ENCODE results near the gene ZNF207. TPM values are rescaled to one million over a fixed set of nuclear protein-coding genes. Genes with fewer than 3 reads are reported as not detected.

The ZNF207 gene
- total and polyA plus RNA-seq, 9 of the 15 experiments (the other 6 are each of a cell fraction or from before 2014, with no cell fraction given) = 123 to 370 (median 250) TPM

DNA sequence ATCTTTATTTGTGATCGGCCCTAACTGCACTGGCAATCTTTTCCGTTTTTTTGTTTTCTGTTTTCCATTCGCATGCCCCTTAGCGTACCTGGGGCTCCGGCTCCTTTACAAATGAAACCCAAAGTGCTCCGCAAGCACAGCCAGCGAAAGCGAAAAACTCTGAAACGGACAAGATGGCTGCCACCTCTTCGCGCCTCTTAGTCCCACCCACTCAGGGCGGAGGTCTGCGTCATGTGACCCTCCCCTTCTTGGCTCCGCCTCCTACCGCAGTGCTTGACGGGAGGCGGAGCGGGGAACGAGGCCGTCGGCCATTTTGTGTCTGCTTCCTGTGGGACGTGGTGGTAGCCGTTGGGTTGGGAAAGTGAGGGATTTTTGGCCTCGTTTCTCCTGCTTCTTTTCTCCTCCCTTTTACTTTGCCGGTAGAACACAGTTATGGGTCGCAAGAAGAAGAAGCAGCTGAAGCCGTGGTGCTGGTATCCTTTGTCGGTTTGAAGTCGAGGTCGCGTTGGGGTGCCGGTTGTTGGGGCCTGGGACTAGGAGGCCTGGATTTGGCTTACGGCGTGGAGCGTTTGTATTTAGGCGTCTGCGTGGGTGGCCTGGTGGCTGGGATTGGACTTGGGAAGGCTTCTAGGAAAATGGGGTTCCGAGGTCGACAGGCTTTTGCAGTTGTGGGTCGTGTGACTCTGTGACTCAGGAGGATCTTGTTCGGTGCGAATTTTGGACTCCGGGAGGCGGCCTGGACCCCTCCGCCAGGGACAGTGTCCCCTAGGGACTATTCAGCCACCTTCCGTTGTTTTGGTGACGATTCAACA lies at the start of gene ZNF207 (continued):
- TF ChIP-seq, protein P1, sequence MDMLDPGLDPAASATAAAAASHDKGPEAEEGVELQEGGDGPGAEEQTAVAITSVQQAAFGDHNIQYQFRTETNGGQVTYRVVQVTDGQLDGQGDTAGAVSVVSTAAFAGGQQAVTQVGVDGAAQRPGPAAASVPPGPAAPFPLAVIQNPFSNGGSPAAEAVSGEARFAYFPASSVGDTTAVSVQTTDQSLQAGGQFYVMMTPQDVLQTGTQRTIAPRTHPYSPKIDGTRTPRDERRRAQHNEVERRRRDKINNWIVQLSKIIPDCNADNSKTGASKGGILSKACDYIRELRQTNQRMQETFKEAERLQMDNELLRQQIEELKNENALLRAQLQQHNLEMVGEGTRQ (CRISPR knock-in tag; IDR thresholded peaks at IDR 0.05) = peak; percentile 98
- TF ChIP-seq MTA1 (IDR thresholded peaks at IDR 0.05; ENCODE audit: borderline replicate concordance) = 0 out of 2 replicates have a peak, but pooled peaks have one; percentile 38
- no peak for TF ChIP-seq ZNF780A (CRISPR knock-in tag; IDR thresholded peaks at IDR 0.05)
- no peak for TF ChIP-seq ZNF79 (CRISPR knock-in tag; IDR thresholded peaks at IDR 0.05; ENCODE audit: low read depth)
- TF ChIP-seq MYNN (IDR thresholded peaks at IDR 0.05) = peak; percentile 61; the same call in 1 of the 2 replicates
- no peak for TF ChIP-seq MYNN (CRISPR knock-in tag; IDR thresholded peaks at IDR 0.05)
- no peak for TF ChIP-seq KAT7 (CRISPR knock-in tag; IDR thresholded peaks at IDR 0.05; ENCODE audit: borderline replicate concordance)
- TF ChIP-seq, protein P2, sequence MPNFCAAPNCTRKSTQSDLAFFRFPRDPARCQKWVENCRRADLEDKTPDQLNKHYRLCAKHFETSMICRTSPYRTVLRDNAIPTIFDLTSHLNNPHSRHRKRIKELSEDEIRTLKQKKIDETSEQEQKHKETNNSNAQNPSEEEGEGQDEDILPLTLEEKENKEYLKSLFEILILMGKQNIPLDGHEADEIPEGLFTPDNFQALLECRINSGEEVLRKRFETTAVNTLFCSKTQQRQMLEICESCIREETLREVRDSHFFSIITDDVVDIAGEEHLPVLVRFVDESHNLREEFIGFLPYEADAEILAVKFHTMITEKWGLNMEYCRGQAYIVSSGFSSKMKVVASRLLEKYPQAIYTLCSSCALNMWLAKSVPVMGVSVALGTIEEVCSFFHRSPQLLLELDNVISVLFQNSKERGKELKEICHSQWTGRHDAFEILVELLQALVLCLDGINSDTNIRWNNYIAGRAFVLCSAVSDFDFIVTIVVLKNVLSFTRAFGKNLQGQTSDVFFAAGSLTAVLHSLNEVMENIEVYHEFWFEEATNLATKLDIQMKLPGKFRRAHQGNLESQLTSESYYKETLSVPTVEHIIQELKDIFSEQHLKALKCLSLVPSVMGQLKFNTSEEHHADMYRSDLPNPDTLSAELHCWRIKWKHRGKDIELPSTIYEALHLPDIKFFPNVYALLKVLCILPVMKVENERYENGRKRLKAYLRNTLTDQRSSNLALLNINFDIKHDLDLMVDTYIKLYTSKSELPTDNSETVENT (CRISPR knock-in tag; IDR thresholded peaks at IDR 0.05) = peak; percentile 63
- no peak for TF ChIP-seq BMI1 (IDR thresholded peaks at IDR 0.05; ENCODE audit: low read length)
- peak; percentile 21; the same call in 1 of the 2 replicates for TF ChIP-seq MXI1 (IDR thresholded peaks at IDR 0.05; ENCODE audit: low read depth, low read length)
- no peak for TF ChIP-seq PPARD (CRISPR knock-in tag; IDR thresholded peaks at IDR 0.05)
- no peak for TF ChIP-seq ZNF696 (CRISPR knock-in tag; conservative IDR thresholded peaks at IDR 0.05)
- TF ChIP-seq, protein P3, sequence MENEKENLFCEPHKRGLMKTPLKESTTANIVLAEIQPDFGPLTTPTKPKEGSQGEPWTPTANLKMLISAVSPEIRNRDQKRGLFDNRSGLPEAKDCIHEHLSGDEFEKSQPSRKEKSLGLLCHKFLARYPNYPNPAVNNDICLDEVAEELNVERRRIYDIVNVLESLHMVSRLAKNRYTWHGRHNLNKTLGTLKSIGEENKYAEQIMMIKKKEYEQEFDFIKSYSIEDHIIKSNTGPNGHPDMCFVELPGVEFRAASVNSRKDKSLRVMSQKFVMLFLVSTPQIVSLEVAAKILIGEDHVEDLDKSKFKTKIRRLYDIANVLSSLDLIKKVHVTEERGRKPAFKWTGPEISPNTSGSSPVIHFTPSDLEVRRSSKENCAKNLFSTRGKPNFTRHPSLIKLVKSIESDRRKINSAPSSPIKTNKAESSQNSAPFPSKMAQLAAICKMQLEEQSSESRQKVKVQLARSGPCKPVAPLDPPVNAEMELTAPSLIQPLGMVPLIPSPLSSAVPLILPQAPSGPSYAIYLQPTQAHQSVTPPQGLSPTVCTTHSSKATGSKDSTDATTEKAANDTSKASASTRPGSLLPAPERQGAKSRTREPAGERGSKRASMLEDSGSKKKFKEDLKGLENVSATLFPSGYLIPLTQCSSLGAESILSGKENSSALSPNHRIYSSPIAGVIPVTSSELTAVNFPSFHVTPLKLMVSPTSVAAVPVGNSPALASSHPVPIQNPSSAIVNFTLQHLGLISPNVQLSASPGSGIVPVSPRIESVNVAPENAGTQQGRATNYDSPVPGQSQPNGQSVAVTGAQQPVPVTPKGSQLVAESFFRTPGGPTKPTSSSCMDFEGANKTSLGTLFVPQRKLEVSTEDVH (IDR thresholded peaks at IDR 0.05; ENCODE audit: low read depth, partially characterized antibody) = no peak
- TF ChIP-seq DMBX1 (CRISPR knock-in tag; IDR thresholded peaks at IDR 0.05; ENCODE audit: borderline replicate concordance) = no peak
- TF ChIP-seq KAT2B (IDR thresholded peaks at IDR 0.05; ENCODE audit: low read depth, low read length) = no peak
- TF ChIP-seq POLR2A (conservative IDR thresholded peaks at IDR 0.05) = peak; percentile 99
- TF ChIP-seq, protein P4, sequence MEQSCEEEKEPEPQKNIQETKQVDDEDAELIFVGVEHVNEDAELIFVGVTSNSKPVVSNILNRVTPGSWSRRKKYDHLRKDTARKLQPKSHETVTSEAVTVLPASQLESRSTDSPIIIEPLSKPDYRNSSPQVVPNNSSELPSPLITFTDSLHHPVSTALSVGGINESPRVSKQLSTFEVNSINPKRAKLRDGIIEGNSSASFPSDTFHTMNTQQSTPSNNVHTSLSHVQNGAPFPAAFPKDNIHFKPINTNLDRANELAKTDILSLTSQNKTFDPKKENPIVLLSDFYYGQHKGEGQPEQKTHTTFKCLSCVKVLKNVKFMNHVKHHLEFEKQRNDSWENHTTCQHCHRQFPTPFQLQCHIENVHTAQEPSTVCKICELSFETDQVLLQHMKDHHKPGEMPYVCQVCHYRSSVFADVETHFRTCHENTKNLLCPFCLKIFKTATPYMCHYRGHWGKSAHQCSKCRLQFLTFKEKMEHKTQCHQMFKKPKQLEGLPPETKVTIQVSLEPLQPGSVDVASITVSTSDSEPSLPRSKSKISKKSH (CRISPR knock-in tag; IDR thresholded peaks at IDR 0.05) = no peak
- 0 out of 2 replicates have a peak, but pooled peaks have one; percentile 49 for TF ChIP-seq CHCHD3 (CRISPR knock-in tag; IDR thresholded peaks at IDR 0.05)
- 0 out of 4 replicates have a peak, but pooled peaks of 1 of the 2 experiments have one; percentile 27 for TF ChIP-seq TBL1XR1 (IDR thresholded peaks at IDR 0.05; ENCODE audit: low read length in 2 of 2)
- TF ChIP-seq ARID2 (IDR thresholded peaks at IDR 0.05) = peak; percentile 47; the same call in 1 of the 2 replicates
- no peak for TF ChIP-seq ZNF75A (CRISPR knock-in tag; IDR thresholded peaks at IDR 0.05)
